RWPE1 (cell line): ENCODE results near the gene VPS45.
A peak's percentile ranks its signal among the peaks of the same experiment; 100 is the strongest.

Experiments
- CTCF ChIA-PET: fragments of 350-600 bp; sonication (Branson Sonifier 250); formaldehyde crosslinking; extraction: SDS; loops from one replicate; lab custom pipeline; 2021; lab: Yijun Ruan, JAX
- POLR2A ChIA-PET: fragments of 400-600 bp; formaldehyde crosslinking; extraction: SDS; loops from one replicate; lab custom pipeline; 2020; ENCODE audit warnings: antibody characterized with exemption; ENCODE audit not compliant: low non-redundant PET; lab: Yijun Ruan, JAX
- DNase-seq: peaks from one replicate; pipeline ENCODE4 v3.0.0; 2012; ENCODE audit warnings: low spot score
- H3K27ac ChIP-seq: fragments of 450-650 bp; 2 replicates; pipeline ENCODE4 v1.5.1; 2017
- CTCF ChIP-seq: fragments of 450-650 bp; conservative IDR thresholded peaks from 2 replicates; pipeline ENCODE4 v1.5.1; 2017; ENCODE audit warnings: low read depth, mild to moderate bottlenecking

The VPS45 gene

GRCh38 chr1:150186789-150187559 lies 119.4 kb downstream of the VPS45 start:
- H3K27ac ChIP-seq = no peak overlapping the region
- ChIA-PET POLR2A (no interaction called here), CTCF (interaction anchor here (0.5 to 1.5 kb wide), 26 partner anchors 11 to 809 kb away, joined by 3 to 9 read pairs (median 4); partner anchors contain the start of gene OTUD7B)
- DNase-seq = peak; percentile 37
- peak; percentile 48 for TF ChIP-seq CTCF

GRCh38 chr1:150187560-150187931 lies 120.0 kb downstream of the VPS45 start:
- no peak overlapping the region for H3K27ac ChIP-seq
- DNase-seq = no peak
- POLR2A ChIA-PET = no interaction called here
- CTCF ChIA-PET = interaction anchor here (0.5 to 1.5 kb wide), 12 partner anchors 11 to 299 kb away, joined by 3 to 9 read pairs (median 4); partner anchors contain the start of gene OTUD7B
- peak; percentile 18; the same call in 1 of the 2 replicates for TF ChIP-seq CTCF

DNA sequence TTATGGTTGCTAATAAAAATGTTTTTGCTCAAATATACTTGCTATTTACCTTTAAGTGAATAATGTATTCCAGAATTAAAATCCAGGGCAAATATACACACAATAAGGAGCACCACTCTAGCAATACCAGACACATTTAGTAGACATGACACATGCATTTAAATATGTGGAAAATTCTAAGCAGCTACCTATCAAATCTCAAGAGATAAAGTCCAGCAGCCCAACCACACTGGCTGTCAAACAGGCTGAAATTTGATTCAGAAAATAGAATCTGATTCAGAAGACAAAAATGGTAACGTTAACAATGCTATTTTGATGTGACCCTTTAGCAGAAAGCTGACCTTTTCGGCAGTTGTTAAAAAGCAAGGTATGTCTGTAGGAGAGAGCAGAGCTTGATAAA lies 124.4 kb downstream of the VPS45 start:
- CTCF ChIA-PET = no interaction called here
- no peak for TF ChIP-seq CTCF
- POLR2A ChIA-PET = no interaction called here
- H3K27ac ChIP-seq = no peak overlapping the region
- no peak for DNase-seq

GRCh38 chr1:150194381-150195031 lies 126.9 kb downstream of the VPS45 start:
- no peak for TF ChIP-seq CTCF
- no peak for DNase-seq
- CTCF ChIA-PET = interaction anchor here (0.5 to 0.7 kb wide), 2 partner anchors 9 to 123 kb away, joined by 3 to 5 read pairs; no protein-coding TSS in a partner anchor
- no peak overlapping the region for H3K27ac ChIP-seq
- POLR2A ChIA-PET = no interaction called here
